Fibroblast of upper back skin (primary cell): ENCODE measurements around the gene EEIG2.
A peak's percentile ranks its signal among the peaks of the same experiment; 100 is the strongest.

Experiments
- DNase-seq: peaks from one replicate; pipeline ENCODE4 v3.0.0-alpha.2; 2013

The EEIG2 gene

GRCh38 chr1:108551137-108551862 lies 8.6 kb upstream of the EEIG2 start:
- DNase-seq = no peak

- no peak for DNase-seq
Observed at GRCh38 chr1:108553905-108554304, 6.0 kb upstream of the EEIG2 start.

- no peak for DNase-seq
Observed at GRCh38 chr1:108554682-108555427, 5.0 kb upstream of the EEIG2 start.

- no peak for DNase-seq
Observed at GRCh38 chr1:108556066-108556465, 3.8 kb upstream of the EEIG2 start.

DNA sequence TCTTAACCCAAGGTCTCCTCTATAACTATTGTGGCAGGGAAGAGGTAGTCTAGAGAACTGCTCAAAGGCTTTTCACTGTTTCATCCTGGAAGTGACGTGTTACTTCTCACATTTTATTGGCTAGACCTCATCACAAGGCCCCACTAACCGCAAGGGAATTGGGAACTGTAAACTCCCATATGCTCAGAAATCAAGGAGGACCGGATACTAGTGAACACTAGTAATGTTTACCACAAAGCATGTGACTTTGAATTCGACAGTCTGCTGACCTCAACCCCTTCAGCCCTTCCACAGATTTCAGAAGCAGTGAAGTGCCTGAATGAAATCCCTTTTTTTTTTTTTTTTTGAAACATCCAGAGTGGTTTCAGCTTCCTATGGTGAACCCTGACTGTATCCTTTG lies 3.4 kb upstream of the EEIG2 start:
- no peak for DNase-seq

DNA sequence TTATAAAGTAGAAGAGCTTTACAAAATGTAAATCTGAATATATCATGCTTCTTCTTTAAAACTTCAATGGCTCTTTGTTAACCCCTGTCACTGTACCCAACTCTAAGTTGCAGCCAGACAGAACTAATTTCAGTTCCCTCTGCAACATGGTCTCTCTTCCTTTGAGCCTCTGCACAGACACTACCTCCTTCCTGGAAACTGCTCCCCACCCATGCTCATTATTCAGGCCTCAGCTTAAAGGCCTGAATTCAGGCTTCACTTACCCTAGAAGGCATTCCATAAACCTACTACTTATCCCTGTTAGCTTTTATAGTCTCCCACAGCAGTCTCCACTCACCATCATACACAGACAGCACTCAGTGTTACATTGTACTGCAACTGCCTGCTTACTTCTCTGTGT lies 2.6 kb upstream of the EEIG2 start:
- DNase-seq = no peak

DNA sequence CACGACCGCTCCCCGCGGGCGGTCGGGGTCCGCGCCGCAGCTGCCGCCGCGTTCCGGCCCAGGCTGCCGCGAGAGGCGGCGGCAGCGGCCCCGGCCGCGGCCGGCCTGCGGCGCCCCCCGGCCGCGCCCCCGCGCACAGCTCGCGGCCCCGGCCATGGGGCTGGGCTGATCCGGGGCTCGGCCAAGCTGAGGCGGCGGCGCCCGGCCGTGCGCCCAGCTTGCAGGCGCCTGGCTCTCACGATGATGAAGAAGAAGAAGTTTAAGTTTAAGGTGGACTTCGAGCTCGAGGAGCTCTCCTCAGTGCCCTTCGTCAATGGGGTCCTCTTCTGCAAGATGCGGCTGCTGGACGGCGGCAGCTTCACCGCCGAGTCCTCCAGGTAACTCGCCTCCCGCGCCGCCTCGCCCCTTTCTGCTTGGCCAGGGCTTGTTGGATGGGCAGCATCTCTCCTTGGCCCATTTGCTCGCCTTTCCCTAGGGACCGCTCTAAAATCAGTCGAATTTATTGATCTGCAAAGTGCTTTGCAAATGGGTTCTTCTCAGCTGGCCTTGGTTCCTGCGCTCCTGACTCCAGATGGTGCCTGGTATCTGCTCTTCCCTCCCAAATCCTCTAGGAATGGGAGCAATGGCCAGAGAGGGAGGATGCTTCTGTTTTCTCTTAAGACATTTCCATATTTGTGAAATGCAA lies 431 bp downstream of the EEIG2 start:
- peak; percentile 9 for DNase-seq

- peak; percentile 45 for DNase-seq
Observed at GRCh38 chr1:108560874-108561459, 1.1 kb downstream of the EEIG2 start.

GRCh38 chr1:108561689-108562326 lies 1.9 kb downstream of the EEIG2 start:
- peak; percentile 13 for DNase-seq

DNA sequence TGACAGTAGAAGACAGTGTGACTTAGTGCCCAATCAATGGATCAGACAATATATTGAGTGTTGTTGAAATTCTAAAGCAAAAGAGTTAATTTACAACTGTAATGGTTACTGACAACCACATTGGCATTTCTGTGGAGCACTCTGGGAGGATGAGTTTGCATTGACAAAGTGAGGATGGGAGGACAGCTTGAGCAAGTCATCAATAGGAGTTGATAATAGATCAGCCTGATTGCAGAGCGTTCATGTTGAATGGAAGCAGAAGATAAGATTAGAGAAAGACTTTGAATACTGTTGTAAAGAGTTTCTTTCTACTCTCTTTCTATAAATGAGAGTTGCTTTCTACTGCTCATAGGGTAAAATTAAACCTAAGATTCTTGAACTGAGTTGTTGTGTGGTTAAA lies 3.9 kb downstream of the EEIG2 start:
- DNase-seq = no peak

DNA sequence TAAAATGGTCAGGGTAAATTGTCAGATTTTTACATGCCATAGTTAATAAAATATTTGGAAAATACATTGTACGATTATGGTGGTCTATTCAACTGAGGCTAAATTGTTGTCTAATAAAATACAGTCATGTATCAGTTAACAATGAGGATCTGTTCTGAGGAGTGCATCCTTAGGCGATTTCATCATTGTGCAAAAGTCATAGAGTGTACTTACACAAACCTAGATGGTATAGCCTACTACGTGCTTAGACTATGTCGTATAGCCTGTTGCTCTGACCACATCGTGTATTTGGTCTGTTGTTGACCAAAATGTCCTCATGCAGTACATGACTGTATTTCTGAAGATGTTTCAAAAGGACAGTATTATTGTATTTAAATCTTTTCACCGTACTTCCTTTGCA lies 5.2 kb downstream of the EEIG2 start:
- DNase-seq = no peak

GRCh38 chr1:108565512-108565911 lies 5.6 kb downstream of the EEIG2 start:
- no peak for DNase-seq

GRCh38 chr1:108568589-108568988 lies 8.7 kb downstream of the EEIG2 start:
- DNase-seq = no peak

DNA sequence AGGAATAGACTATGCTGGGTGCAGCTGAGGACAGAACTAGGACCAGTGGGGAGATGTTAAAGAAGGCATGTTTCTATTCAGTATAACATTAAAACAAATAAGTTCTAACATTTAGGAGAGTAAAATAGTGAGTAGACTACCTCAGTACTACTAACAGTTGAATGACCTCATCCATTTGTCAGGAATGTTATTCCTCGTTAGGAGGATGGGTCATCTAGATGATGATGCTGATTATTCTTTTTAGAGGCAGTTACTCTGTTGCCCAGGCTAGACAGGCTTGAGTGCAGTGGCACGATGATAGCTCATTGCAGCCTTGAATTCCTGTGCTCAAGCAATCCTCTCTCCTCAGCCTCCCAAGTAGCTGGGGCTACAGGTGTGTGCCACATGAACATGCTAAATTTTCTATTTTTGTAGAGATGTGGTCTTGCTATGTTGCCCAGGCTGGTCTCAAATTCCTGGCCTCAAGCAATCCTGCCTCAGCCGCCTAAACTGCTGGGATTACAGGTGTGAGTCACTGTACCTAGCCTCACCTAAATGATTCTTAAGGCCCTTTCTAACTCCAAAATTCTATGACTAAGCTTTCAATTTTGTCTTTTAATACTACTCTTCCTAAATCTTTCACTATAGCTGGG lies 9.3 kb downstream of the EEIG2 start:
- DNase-seq = no peak

- peak; percentile 20 for DNase-seq
Observed at GRCh38 chr1:108570128-108570527, 10.2 kb downstream of the EEIG2 start.

DNA sequence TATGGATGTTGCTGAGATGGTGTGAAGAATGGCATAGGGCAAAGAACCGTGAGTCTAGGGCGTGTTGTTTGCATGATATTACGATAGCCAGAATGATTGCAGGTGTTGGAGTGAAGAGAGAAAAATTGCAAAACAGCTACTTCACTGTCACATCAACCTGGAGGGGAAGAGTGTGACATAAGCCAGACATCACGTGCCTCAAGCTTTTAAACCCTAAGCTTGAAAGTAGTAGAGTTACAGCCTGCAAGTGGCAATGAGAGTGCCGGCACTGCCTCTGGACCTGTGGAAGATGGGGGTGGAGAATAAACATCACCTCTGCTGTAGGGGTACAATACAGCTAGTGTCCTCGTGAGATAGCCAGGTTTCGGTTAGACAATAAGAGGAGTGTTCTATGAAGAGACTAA lies 11.1 kb downstream of the EEIG2 start:
- DNase-seq = no peak

GRCh38 chr1:108572182-108572581 lies 12.3 kb downstream of the EEIG2 start:
- DNase-seq = no peak

DNA sequence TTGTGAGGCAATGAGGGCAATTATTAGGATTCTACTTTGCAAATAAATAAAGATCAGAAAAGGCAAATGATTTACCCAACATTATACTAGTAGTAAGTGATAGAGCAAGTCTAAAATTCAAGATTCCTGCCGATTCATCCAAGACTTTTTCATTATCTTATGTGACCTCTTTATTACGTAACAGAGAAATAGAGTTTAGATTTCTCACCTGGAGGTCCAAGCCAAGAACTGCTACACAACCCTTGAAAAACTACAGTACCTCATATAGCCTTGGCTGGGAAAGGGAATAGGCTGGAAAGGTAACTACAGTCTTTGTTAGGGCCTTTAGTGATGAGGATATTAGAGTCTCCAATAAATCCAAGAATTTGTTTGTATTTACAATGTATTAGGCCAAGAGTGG lies 13.3 kb downstream of the EEIG2 start:
- DNase-seq = no peak

GRCh38 chr1:108574008-108574407 lies 14.1 kb downstream of the EEIG2 start:
- DNase-seq = no peak

- peak; percentile 78 for DNase-seq
Observed at GRCh38 chr1:108575375-108575774, 15.5 kb downstream of the EEIG2 start.

DNA sequence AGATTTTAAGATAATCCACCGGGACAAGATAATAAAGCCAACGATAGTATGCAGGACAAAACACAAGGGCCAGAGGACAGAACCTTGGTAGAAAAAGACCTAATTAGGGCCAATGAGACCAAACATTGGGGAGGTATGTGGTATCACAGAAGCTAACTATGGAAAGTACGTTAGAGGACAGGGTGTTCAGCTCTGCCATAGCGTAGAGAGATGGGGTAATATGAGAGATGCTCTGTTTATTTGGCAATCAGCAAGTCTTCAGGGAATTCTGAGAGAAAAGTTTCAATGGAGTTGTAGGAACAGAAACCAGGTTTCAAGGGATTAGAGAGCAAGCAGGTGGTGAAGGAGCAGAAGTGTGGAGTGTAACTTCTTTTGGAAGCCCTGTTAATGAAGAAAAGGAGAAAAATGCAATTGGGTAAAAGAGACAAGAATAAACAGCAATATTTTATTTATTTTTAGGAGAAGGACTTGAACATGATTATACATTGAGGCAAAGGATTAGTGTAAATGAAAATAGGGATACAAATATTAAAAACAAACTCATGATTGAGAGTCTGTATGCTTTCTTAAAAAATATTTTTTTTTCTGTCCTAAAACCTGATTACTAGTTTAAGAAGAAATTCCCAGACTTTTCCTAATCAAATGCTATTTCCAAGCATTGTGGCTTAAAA lies 24.0 kb downstream of the EEIG2 start:
- no peak for DNase-seq

DNA sequence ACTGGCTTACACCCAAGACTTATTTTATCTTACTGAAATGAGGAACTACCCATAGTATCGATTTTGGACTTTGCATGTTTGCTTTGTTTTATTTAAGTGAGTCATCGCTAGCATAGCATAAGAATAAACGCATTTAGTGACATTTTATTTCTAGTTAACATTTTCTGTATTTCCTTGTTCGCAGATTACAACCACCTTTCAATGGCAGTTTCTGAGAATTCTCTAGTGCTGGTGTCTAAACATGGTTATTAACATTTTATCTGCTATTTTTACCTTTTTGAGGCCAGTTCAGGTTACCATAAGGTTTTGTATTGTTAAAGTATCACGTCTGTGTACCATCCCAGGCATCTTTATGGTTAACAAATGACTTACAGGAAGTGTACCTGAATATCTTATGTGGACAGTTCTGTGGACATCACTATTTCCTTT lies 24.5 kb downstream of the EEIG2 start:
- no peak for DNase-seq
